OCI-LY1 (cell line): Measurements from ENCODE around the gene COPE.
"Not testable (repeated sequence)": the region's sequence is repeated elsewhere in the genome, so short reads cannot be mapped to it uniquely, and the experiment has no call there.

Experiments used
- CTCF ChIP-seq: fragments of 200-600 bp; sonication (generic), shearing (Covaris generic); IDR thresholded peaks from 2 replicates; pipeline ENCODE4 v1.5.1; 2017; ENCODE audit warnings: mild to moderate bottlenecking, antibody characterized with exemption, low read length, moderate library complexity, mixed read lengths
- EZH2 ChIP-seq: fragments of 200-600 bp; sonication (generic), shearing (Covaris generic); IDR thresholded peaks from 2 replicates; pipeline ENCODE4 v1.8.0; 2017; ENCODE audit warnings: borderline replicate concordance, mixed run types, mild to moderate bottlenecking, antibody characterized with exemption, low read length, moderate library complexity, mixed read lengths

GRCh38 chr19:18917593-18917992, 1.6 kb downstream of the COPE start:
- not testable (repeated sequence) for TF ChIP-seq CTCF, EZH2
